K562 (cell line): ENCODE data around the gene CIB1. TPM values are rescaled to one million over a fixed set of nuclear protein-coding genes. Genes with fewer than 3 reads are reported as not detected.

Source experiments
- AFF1 ChIP-seq, 2 experiments: fragments of 450-650 bp; IDR thresholded peaks; 2 replicates each; pipeline ENCODE4 v1.6.1; 2018; ENCODE audit warnings: mild to moderate bottlenecking in 2 of 2, low read depth in 1 of 2; ENCODE audit not compliant: partially characterized antibody in 2 of 2
- CREM ChIP-seq: IDR thresholded peaks from 2 replicates; pipeline ENCODE4 v1.6.1; 2014; ENCODE audit warnings: antibody characterized with exemption, low read depth
- FOXJ3 ChIP-seq: sonication (generic); formaldehyde crosslinking; IDR thresholded peaks from 2 replicates; pipeline ENCODE4 v1.4.0; 2020; ENCODE audit warnings: mild to moderate bottlenecking, missing genetic modification reagents
- HDAC2 ChIP-seq: fragments of 450-650 bp; IDR thresholded peaks from 2 replicates; pipeline ENCODE4 v1.6.1; 2016; ENCODE audit warnings: mild to moderate bottlenecking
- KAT7 ChIP-seq: sonication (generic); formaldehyde crosslinking; IDR thresholded peaks from 2 replicates; pipeline ENCODE4 v1.8.0; 2022; ENCODE audit warnings: missing genetic modification reagents, mild to moderate bottlenecking, borderline replicate concordance
- MCM7 ChIP-seq, 2 experiments: fragments of 450-650 bp; IDR thresholded peaks; 2 replicates each; pipeline ENCODE4 v1.6.1; 2016 to 2018
- TEAD1 ChIP-seq, 2 experiments: fragments of 450-650 bp in 1 of 2; sonication (generic) in 1 of 2; formaldehyde crosslinking; IDR thresholded peaks; 2 replicates each; pipeline versions ENCODE4 v1.4.0 to v1.8.0; 2020 to 2022; ENCODE audit warnings: mild to moderate bottlenecking in 2 of 2, missing genetic modification reagents in 1 of 2
- TFAP4 ChIP-seq: sonication (generic); formaldehyde crosslinking; IDR thresholded peaks from 2 replicates; pipeline ENCODE4 v1.8.0; 2022; ENCODE audit warnings: missing genetic modification reagents, mild to moderate bottlenecking, moderate library complexity, borderline replicate concordance
- USF1 ChIP-seq: sonication (generic); formaldehyde crosslinking; IDR thresholded peaks from 2 replicates; pipeline ENCODE4 v1.9.0; 2022; ENCODE audit warnings: mild to moderate bottlenecking, missing genetic modification reagents
- ZNF592 ChIP-seq: fragments of 450-650 bp; IDR thresholded peaks from 2 replicates; pipeline ENCODE4 v1.6.1; 2017; ENCODE audit warnings: antibody characterized with exemption, mild to moderate bottlenecking
- ZNF740 ChIP-seq, 3 experiments: fragments of 200-800 bp in 1 of 3; sonication (Bioruptor generic) in 1 of 3; sonication (generic) in 1 of 3; formaldehyde crosslinking in 1 of 3; IDR thresholded peaks; 2 replicates each; pipeline versions ENCODE4 v1.6.1 to v1.8.0; 2016 to 2022; ENCODE audit warnings: mild to moderate bottlenecking in 2 of 3, missing compliant biosample characterization in 2 of 3, missing genetic modification characterization in 2 of 3, missing genetic modification reagents in 1 of 3
- polyA plus RNA-seq, 8 experiments: library from polyadenylated mRNA; depleted of rRNA in 4 of 8; stranded (reverse) in 5 of 8; unstranded in 3 of 8; fragments of >200 nt; fragmentation: Nextera tagmentation in 2 of 8; fragmentation: Illumina TruSeq in 1 of 8; extraction: Ambion mirVana in 2 of 8; extraction: Trizol in 1 of 8; gene quantifications; 2 replicates each; pipeline versions ENCODE4 v1.2.1 to v1.2.3, GENCODE V29; 2011 to 2014; ENCODE audit warnings: inconsistent platforms in 1 of 8, missing spikeins in 1 of 8
- total RNA-seq, 7 experiments: library from RNA; depleted of rRNA in 6 of 7; stranded (reverse); fragments of >200 nt in 6 of 7; fragmentation: Illumina TruSeq in 2 of 7; extraction: Trizol in 2 of 7; gene quantifications; 2 replicates each; pipeline versions ENCODE4 v1.2.1 to v1.2.3, GENCODE V29; 2011 to 2021; ENCODE audit warnings: low replicate concordance in 1 of 7

The CIB1 gene
- total and polyA plus RNA-seq, 9 of the 15 experiments (the other 6 are each of a cell fraction or from before 2014, with no cell fraction given) = 14.9 to 136 (median 64.5) TPM

GRCh38 chr15:90241343-90242192 lies 7.8 kb upstream of the CIB1 start (continued):
- TF ChIP-seq TFAP4 (CRISPR knock-in tag) (peak; percentile 36; the same call in 1 of the 2 replicates), HDAC2 (peak; percentile 77), TEAD1 (CRISPR knock-in tag; IDR thresholded peaks at IDR 0.05) (peak in 1 of 2 experiments; percentile 36; a peak in 1 of 4 replicates), ZNF740 (CRISPR knock-in tag; IDR thresholded peaks at IDR 0.05) (peak; percentile 54; the same call in 1 of the 2 replicates), ZNF740 (tag; IDR thresholded peaks at IDR 0.05) (no peak), ZNF592 (peak; percentile 87), USF1 (CRISPR knock-in tag) (peak; percentile 78), CREM (peak; percentile 37), MCM7 (IDR thresholded peaks at IDR 0.05) (no peak), AFF1 (IDR thresholded peaks at IDR 0.05; ENCODE audit: low read depth in 1 of 2, partially characterized antibody in 2 of 2) (peak in 1 of 2 experiments; percentile 9), FOXJ3 (CRISPR knock-in tag) (no peak), KAT7 (0 out of 2 replicates have a peak, but pooled peaks have one; percentile 38)
